Activated CD8-positive, alpha-beta memory T cell treated with anti-CD3 and anti-CD28 coated beads for 24 hours (primary cell): ENCODE results near the gene IFNB1.

Experiments
- DNase-seq: peaks from one replicate; pipeline ENCODE4 v3.0.0-alpha.2; 2020

IFNB1 gene

GRCh38 chr9:21077781-21078180 is at the start of gene IFNB1:
TSS of gene IFNB1 (minus strand) at chr9:21077942. CDS start at chr9:21077869, 73 bp downstream.
- DNase-seq, result no peak

- no peak for DNase-seq
Observed at GRCh38 chr9:21121595-21122251, 44.0 kb upstream of the IFNB1 start.

- DNase-seq, result no peak
Observed at GRCh38 chr9:21121079-21121478, 43.3 kb upstream of the IFNB1 start.

GRCh38 chr9:21119093-21119770 is 41.5 kb upstream of the IFNB1 start:
- DNase-seq, result no peak

- DNase-seq, result no peak
Observed at GRCh38 chr9:21114311-21114710, 36.6 kb upstream of the IFNB1 start.

GRCh38 chr9:21110708-21111576 is 33.2 kb upstream of the IFNB1 start:
- DNase-seq, result no peak

GRCh38 chr9:21104787-21105186 is 27.0 kb upstream of the IFNB1 start:
- no peak for DNase-seq

GRCh38 chr9:21102305-21102704 is 24.6 kb upstream of the IFNB1 start:
- DNase-seq, result no peak

- DNase-seq, result no peak
Observed at GRCh38 chr9:21097817-21098216, 20.1 kb upstream of the IFNB1 start.

GRCh38 chr9:21096901-21097255 is 19.1 kb upstream of the IFNB1 start:
- DNase-seq, result no peak

GRCh38 chr9:21096172-21096900 is 18.6 kb upstream of the IFNB1 start:
- peak; percentile 66 for DNase-seq

GRCh38 chr9:21095561-21095960 is 17.8 kb upstream of the IFNB1 start:
- no peak for DNase-seq

- DNase-seq, result no peak
Observed at GRCh38 chr9:21086538-21086937, 8.8 kb upstream of the IFNB1 start.

- no peak for DNase-seq
Observed at GRCh38 chr9:21085005-21085404, 7.3 kb upstream of the IFNB1 start.

- DNase-seq, result no peak
Observed at GRCh38 chr9:21084242-21084850, 6.6 kb upstream of the IFNB1 start.

- DNase-seq, result no peak
Observed at GRCh38 chr9:21082671-21083070, 4.9 kb upstream of the IFNB1 start.

- no peak for DNase-seq
Observed at GRCh38 chr9:21081999-21082398, 4.3 kb upstream of the IFNB1 start.

GRCh38 chr9:21081451-21081850 is 3.7 kb upstream of the IFNB1 start:
- DNase-seq, result no peak

- no peak for DNase-seq
Observed at GRCh38 chr9:21080793-21081192, 3.1 kb upstream of the IFNB1 start.

- no peak for DNase-seq
Observed at GRCh38 chr9:21078702-21079101, 960 bp upstream of the IFNB1 start.

GRCh38 chr9:21075484-21075883 is 2.3 kb downstream of the IFNB1 start:
- DNase-seq, result no peak

- DNase-seq, result no peak
Observed at GRCh38 chr9:21070906-21071305, 6.8 kb downstream of the IFNB1 start.

GRCh38 chr9:21070171-21070571 is 7.6 kb downstream of the IFNB1 start:
- DNase-seq, result no peak
